Ishikawa (cell line): ENCODE measurements around the gene PRRT2.

Experiments
- CEBPB ChIP-seq: IDR thresholded peaks from 2 replicates; pipeline ENCODE4 v1.6.1; 2012
- CREB1 ChIP-seq: IDR thresholded peaks from 2 replicates; pipeline ENCODE4 v1.6.1; 2012; ENCODE audit warnings: low read depth
- EGR1 ChIP-seq: IDR thresholded peaks from 2 replicates; pipeline ENCODE4 v1.6.1; 2012
- EP300 ChIP-seq: IDR thresholded peaks from 2 replicates; pipeline ENCODE4 v1.6.1; 2012; ENCODE audit warnings: borderline replicate concordance
- FOXM1 ChIP-seq: IDR thresholded peaks from 2 replicates; pipeline ENCODE4 v1.6.1; 2012; ENCODE audit warnings: low read depth, borderline replicate concordance
- MAX ChIP-seq: IDR thresholded peaks from 2 replicates; pipeline ENCODE4 v1.6.1; 2012
- NFIC ChIP-seq: IDR thresholded peaks from 2 replicates; pipeline ENCODE4 v1.6.1; 2012
- RAD21 ChIP-seq: IDR thresholded peaks from 2 replicates; pipeline ENCODE4 v1.6.1; 2012; ENCODE audit warnings: low read depth
- REST ChIP-seq: IDR thresholded peaks from 2 replicates; pipeline ENCODE4 v1.6.1; 2012; ENCODE audit warnings: low read depth, mild to moderate bottlenecking
- TAF1 ChIP-seq: IDR thresholded peaks from 2 replicates; pipeline ENCODE4 v1.6.1; 2012; ENCODE audit warnings: low read depth, mild to moderate bottlenecking
- TCF12 ChIP-seq: IDR thresholded peaks from 2 replicates; pipeline ENCODE4 v1.6.1; 2012; ENCODE audit warnings: low read depth
- TEAD4 ChIP-seq: IDR thresholded peaks from 2 replicates; pipeline ENCODE4 v1.6.1; 2012
- USF1 ChIP-seq: IDR thresholded peaks from 2 replicates; pipeline ENCODE4 v1.6.1; 2012
- YY1 ChIP-seq: IDR thresholded peaks from 2 replicates; pipeline ENCODE4 v1.6.1; 2012; ENCODE audit warnings: low read depth
- ZBTB7A ChIP-seq: IDR thresholded peaks from 2 replicates; pipeline ENCODE4 v1.6.1; 2012; ENCODE audit warnings: low read depth

PRRT2 gene

GRCh38 chr16:29790949-29791844 is 20.8 kb upstream of the PRRT2 start:
- no peak for TF ChIP-seq MAX
- TF ChIP-seq EP300, result no peak
- TF ChIP-seq TCF12, result no peak
- TF ChIP-seq NFIC, result no peak
- TF ChIP-seq TEAD4, result no peak
- no peak; the same call in 1 of the 2 replicates for TF ChIP-seq TAF1
- TF ChIP-seq RAD21, result no peak
- TF ChIP-seq REST, result no peak
- TF ChIP-seq USF1, result no peak
- no peak for TF ChIP-seq CEBPB
- TF ChIP-seq EGR1, result no peak
- no peak for TF ChIP-seq CREB1
- no peak for TF ChIP-seq YY1
- no peak for TF ChIP-seq FOXM1

- TF ChIP-seq YY1, result no peak
- TF ChIP-seq TEAD4, result no peak
- TF ChIP-seq CREB1, result no peak
- no peak for TF ChIP-seq TCF12
- no peak for TF ChIP-seq NFIC
- TF ChIP-seq USF1, result no peak
- no peak for TF ChIP-seq ZBTB7A
- TF ChIP-seq FOXM1, result no peak
- TF ChIP-seq TAF1, result no peak
- no peak for TF ChIP-seq EP300
- no peak for TF ChIP-seq CEBPB
- no peak for TF ChIP-seq EGR1
- no peak for TF ChIP-seq MAX
- TF ChIP-seq RAD21, result no peak
- no peak for TF ChIP-seq REST
These were observed 19.9 kb upstream of the PRRT2 start for GRCh38 chr16:29791845-29792807.

- TF ChIP-seq CEBPB (no peak), TEAD4 (no peak), NFIC (no peak), REST (no peak), TAF1 (no peak), MAX (no peak), RAD21 (no peak), EGR1 (no peak), ZBTB7A (no peak), EP300 (no peak), FOXM1 (no peak), CREB1 (no peak), TCF12 (no peak)
These were observed 17.7 kb upstream of the PRRT2 start for GRCh38 chr16:29794231-29794710.
